Kidney epithelial cell (primary cell): ENCODE results near the gene BRSK1. TPM values are rescaled to one million over a fixed set of nuclear protein-coding genes. Genes with fewer than 3 reads are reported as not detected.

Experiments
- DNase-seq: peaks from one replicate; pipeline ENCODE4 v3.0.0-alpha.2; 2010; ENCODE audit warnings: low read depth
- H3K27me3 ChIP-seq: 2 replicates; pipeline ENCODE4 v1.6.0; 2011; ENCODE audit warnings: low read length; ENCODE audit not compliant: control insufficient read depth, insufficient read depth
- H3K36me3 ChIP-seq: 2 replicates; pipeline ENCODE4 v1.5.1; 2011; ENCODE audit warnings: low read length; ENCODE audit not compliant: control insufficient read depth, insufficient read depth
- H3K4me3 ChIP-seq: 2 replicates; pipeline ENCODE4 v1.5.1; 2011; ENCODE audit warnings: low read depth, mild to moderate bottlenecking, control low read depth, low read length
- total RNA-seq: library from RNA; depleted of rRNA; stranded (reverse); fragments of >200 nt; gene quantifications from 2 replicates; pipeline ENCODE4 v1.2.3, GENCODE V29; 2015
- TF ChIP-seq, protein P1 (sequence below): IDR thresholded peaks from 2 replicates; pipeline ENCODE4 v1.5.1; 2011; ENCODE audit warnings: mild to moderate bottlenecking, moderate library complexity, low read length, control low read depth, inconsistent platforms; ENCODE audit not compliant: insufficient read depth, poor library complexity, severe bottlenecking

The BRSK1 gene
- total RNA-seq, 1 donor from 2014 or later = 6.0 TPM

DNA sequence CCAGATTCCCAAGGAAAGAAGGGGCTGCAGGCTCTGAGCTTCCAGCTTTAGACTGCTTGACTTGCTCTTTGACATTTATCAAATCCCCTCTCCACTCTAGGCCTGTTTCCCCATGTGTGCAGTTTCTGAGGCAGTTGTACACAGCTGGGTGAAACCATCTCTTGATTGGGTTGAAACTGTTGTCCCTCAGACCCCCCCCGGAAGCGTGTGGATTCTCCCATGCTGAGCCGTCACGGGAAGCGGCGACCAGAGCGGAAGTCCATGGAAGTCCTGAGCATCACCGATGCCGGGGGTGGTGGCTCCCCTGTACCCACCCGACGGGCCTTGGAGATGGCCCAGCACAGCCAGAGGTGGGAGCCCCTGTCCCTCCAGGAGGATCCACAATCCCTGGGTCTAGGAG, 19.7 kb downstream of the BRSK1 start:
- no peak for DNase-seq
- TF ChIP-seq, protein P1, sequence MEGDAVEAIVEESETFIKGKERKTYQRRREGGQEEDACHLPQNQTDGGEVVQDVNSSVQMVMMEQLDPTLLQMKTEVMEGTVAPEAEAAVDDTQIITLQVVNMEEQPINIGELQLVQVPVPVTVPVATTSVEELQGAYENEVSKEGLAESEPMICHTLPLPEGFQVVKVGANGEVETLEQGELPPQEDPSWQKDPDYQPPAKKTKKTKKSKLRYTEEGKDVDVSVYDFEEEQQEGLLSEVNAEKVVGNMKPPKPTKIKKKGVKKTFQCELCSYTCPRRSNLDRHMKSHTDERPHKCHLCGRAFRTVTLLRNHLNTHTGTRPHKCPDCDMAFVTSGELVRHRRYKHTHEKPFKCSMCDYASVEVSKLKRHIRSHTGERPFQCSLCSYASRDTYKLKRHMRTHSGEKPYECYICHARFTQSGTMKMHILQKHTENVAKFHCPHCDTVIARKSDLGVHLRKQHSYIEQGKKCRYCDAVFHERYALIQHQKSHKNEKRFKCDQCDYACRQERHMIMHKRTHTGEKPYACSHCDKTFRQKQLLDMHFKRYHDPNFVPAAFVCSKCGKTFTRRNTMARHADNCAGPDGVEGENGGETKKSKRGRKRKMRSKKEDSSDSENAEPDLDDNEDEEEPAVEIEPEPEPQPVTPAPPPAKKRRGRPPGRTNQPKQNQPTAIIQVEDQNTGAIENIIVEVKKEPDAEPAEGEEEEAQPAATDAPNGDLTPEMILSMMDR = no peak
- Histone ChIP-seq H3K27me3 (no peaks in the 10 kb centered on the region), H3K36me3 (peaks cover 3% of the 10 kb centered on the region), H3K4me3 (no peak overlapping the region)

DNA sequence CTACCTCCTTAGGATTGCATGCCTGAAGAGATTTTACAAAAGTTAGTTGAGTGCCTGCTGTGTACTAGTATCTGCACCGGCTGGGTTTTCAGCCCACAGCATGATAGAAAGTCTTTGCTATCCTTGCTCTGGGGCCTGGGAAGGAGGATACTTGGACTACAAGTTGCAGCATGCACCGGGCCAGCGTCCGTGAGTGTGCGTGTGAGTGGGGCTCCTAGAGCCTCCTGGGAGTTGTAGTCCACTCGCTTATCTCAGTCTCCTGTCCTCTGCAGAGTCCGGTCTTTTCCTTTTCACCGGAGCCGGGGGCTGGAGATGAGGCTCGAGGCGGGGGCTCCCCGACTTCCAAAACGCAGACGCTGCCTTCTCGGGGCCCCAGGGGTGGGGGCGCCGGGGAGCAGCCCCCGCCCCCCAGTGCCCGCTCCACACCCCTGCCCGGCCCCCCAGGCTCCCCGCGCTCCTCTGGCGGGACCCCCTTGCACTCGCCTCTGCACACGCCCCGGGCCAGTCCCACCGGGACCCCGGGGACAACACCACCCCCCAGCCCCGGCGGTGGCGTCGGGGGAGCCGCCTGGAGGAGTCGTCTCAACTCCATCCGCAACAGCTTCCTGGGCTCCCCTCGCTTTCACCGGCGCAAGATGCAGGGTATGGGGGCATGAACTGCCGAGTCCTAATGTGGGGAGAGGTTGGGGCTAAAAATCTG, 20.6 kb downstream of the BRSK1 start:
- TF ChIP-seq, protein P1 = no peak
- Histone ChIP-seq H3K4me3 (no peak overlapping the region), H3K27me3 (no peaks in the 10 kb centered on the region), H3K36me3 (peaks cover 3% of the 10 kb centered on the region)
- no peak for DNase-seq

DNA sequence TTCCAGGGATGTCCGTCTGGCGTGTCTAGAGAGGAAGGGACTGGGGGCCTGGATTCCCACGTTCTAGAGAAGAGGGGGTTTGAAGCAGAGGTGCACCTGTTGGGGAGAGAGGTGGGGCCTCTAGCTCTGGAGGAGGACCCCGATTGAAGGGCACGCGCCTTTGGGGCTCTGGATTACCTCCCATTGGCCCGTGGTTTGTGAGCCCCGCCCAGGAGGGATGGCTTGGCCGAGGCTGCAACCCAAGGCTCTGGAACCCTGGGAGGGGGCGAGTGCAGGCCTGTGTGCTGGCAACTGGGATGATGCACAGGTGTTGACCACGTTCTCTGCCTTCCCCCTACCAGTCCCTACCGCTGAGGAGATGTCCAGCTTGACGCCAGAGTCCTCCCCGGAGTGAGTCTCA, 21.2 kb downstream of the BRSK1 start:
- no peaks in the 10 kb centered on the region for H3K27me3 ChIP-seq
- H3K36me3 ChIP-seq = peaks cover 3% of the 10 kb centered on the region
- no peak for DNase-seq
- TF ChIP-seq, protein P1 = no peak
- H3K4me3 ChIP-seq = no peak overlapping the region

DNA sequence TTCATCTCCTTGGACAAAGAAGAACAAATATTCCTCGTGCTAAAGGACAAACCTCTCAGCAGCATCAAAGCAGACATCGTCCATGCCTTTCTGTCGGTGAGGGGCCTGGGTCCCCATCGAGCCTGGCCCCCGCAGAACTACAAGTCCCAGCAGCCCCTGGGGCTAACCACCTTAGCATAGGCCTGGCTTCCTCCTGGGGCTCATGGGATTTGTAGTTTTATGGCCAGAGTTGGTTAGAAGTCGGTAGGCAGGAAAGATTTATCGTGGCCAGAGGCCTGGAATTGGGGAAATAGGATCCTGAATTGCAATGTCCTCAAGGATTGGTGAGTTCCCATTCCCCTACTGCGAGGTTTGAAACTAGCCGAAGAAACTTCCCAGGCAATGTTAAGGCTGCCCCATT, 21.7 kb downstream of the BRSK1 start:
- TF ChIP-seq, protein P1 = no peak
- no peak for DNase-seq
- H3K36me3 ChIP-seq = peaks cover 3% of the 10 kb centered on the region
- H3K4me3 ChIP-seq = no peak overlapping the region
- no peaks in the 10 kb centered on the region for H3K27me3 ChIP-seq

DNA sequence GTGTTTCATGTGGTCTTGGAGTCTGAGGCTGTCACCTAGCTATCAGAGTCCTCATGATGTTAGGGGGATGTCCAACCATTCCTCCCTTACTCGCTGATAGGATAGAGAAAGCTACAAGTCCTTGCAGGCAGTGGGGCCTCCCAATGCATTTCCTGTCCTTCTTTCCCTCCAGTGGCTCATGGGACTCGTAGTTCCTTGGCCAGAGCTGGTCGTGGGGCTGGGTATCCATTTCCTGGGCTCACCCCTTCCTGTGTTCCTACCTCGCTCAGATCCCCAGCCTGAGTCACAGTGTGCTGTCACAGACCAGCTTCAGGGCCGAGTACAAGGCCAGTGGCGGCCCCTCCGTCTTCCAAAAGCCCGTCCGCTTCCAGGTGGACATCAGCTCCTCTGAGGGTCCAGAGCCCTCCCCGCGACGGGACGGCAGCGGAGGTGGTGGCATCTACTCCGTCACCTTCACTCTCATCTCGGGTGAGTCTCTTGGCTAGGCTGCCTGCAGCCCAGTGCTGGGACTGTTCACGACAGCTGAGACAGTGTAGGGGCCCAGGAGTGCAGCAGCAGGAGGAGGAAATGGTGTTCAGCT, 22.3 kb downstream of the BRSK1 start:
- Histone ChIP-seq H3K27me3 (no peaks in the 10 kb centered on the region), H3K4me3 (no peak overlapping the region), H3K36me3 (peaks cover 3% of the 10 kb centered on the region)
- TF ChIP-seq, protein P1 = no peak
- DNase-seq = no peak

DNA sequence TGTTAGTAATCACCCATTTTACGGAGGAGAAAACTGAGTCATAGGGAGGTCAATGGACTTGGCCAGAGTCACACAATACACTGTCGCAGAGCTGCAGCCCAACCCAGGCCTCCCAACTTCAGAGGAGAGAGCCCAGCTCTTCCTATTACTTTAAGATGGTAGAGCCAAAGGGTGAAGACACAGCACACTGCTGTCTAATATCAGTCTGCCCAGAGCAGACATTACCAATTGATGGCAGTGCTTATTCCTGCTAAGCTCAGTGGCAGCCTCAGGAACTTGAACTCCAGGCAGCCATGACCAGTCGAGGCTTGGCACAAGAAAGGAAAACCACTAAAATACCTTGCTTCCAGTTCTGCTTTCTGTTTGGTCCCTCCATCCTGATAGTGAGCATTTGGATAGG, 22.9 kb downstream of the BRSK1 start:
- TF ChIP-seq, protein P1 = no peak
- Histone ChIP-seq H3K36me3 (peaks cover 3% of the 10 kb centered on the region), H3K27me3 (no peaks in the 10 kb centered on the region), H3K4me3 (no peak overlapping the region)
- DNase-seq = no peak
